GM15510 (cell line): ENCODE measurements around the gene KRT15.

Source experiments
- POLR2A ChIP-seq: IDR thresholded peaks from 3 replicates; pipeline ENCODE4 v1.6.1; 2011; ENCODE audit warnings: borderline replicate concordance; ENCODE audit not compliant: insufficient read length; ENCODE audit errors: extremely low read depth

Gene KRT15

DNA sequence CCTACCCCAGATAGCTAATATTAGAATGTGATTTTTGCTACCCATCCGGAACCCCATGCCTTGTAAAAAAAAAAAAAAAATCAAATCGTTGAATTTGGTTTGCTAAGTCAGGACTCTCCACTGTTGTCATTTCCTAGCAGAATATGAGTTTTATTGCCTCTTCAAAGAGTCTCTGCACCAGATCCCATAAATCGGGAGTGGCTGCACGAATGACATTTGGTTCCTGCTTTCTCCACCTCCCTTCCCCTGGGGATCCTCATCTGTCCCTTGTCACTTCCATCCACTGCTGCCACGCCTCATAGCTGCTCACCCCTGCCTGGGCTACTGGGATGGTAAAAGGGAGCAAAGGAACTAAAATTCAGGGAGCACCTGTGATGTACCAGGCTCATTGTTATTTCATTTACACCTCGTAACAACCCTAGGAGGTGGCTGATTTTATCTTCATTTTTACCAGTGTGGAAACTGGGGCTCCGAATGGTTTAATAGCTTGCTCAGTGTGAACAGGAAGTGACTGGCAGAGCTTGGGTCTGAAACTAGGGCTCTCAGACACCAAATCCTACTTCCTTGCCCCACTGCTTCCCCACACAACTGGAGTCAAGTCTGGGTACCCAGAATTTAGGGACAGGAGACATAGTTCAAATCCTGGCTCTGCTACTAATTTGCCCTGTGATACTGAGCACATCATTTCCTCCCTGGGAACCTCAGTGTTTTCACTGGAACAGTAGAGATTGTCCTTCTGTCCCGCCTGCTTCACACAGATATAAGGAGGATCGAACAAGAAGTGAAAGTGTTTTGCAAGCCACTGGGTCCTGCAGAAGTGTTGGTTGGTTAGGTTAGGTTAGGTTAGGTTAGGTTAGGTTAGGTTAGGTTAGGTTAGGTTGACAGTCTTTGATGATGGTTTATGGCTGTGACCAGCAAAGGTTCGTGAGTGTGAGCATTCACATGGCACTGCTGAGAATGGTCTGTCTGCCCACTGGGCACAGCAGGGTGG, 28.4 kb downstream of the KRT15 start:
- no peak for TF ChIP-seq POLR2A

DNA sequence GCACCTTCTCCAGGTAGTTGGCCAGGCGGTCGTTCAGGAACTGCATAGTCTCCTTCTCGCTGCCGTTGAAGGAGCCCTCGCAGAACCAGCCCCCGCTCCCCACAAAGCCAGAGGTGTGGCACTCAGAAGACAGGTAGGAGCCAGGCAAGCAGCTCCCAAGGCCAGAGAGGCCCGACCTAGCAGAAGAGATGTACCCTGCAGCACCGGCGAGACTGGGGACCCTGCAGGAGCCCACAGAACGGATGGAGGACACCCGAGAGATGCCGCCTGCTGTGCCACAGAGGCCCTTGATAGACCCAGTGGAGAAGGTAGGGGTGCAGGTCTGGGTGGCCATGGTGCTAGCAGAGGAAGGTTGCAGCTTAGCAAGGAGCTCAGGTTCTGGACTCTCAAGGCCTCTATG, 29.2 kb downstream of the KRT15 start, which contains the start of gene KRT36:
Gene KRT36, minus strand, starts transcription at position 380 of the 400 bp plus-strand sequence. Its CDS starts 46 bp downstream, at position 334.
- TF ChIP-seq POLR2A = no peak

DNA sequence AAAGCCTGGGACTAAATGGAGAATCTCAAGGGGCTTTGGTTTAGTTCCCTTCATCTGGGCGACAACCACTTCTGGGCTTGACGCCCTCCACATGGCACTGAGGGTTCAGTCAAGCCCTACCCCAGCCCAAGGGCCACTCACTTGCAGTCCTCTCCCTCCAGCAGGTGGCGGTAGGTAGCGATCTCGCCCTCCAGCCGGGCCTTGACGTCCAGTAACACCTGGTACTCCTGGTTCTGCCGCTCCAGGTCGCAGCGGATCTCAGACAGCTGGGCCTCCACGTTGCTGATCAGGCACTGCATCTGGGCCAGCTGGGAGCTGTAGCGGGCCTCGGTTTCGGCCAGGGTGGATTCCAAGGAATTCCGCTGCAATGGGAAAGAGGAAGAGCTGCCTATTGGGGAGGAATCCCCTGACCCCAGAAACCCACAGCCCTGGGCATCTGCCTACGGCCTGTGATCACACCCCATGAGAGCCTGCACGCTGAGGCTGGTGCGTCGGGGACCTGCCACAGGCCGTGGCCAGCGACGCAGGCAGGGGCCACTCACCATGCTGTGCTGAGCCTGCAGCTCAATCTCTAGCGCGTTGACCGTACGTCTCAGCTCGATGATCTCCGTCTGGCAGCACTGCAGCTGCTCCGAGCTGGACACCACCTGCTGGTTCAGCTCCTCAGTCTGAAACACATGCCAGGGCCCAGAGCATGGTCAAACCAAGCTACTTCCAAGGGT, 31.7 kb downstream of the KRT15 start:
- TF ChIP-seq POLR2A = no peak

DNA sequence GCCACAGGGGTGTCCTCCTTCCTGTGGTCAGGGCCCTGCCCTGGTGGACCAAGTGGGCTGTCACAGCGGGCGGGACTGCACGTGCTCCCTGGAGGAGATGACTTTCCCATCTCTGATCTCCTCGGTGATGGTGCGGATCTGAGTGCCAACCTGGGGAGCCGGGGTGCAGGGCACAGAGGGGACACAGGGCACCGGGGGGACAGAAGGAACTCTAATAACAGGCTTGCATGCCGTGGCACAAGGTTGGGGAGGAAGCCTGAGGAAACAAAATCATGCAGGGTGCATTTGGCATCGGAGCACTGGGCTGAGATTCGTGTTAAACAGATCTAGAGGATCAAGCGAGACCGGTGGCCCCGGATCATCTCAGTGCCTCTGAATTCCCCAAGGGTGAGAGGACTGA, 32.4 kb downstream of the KRT15 start:
- TF ChIP-seq POLR2A = no peak

DNA sequence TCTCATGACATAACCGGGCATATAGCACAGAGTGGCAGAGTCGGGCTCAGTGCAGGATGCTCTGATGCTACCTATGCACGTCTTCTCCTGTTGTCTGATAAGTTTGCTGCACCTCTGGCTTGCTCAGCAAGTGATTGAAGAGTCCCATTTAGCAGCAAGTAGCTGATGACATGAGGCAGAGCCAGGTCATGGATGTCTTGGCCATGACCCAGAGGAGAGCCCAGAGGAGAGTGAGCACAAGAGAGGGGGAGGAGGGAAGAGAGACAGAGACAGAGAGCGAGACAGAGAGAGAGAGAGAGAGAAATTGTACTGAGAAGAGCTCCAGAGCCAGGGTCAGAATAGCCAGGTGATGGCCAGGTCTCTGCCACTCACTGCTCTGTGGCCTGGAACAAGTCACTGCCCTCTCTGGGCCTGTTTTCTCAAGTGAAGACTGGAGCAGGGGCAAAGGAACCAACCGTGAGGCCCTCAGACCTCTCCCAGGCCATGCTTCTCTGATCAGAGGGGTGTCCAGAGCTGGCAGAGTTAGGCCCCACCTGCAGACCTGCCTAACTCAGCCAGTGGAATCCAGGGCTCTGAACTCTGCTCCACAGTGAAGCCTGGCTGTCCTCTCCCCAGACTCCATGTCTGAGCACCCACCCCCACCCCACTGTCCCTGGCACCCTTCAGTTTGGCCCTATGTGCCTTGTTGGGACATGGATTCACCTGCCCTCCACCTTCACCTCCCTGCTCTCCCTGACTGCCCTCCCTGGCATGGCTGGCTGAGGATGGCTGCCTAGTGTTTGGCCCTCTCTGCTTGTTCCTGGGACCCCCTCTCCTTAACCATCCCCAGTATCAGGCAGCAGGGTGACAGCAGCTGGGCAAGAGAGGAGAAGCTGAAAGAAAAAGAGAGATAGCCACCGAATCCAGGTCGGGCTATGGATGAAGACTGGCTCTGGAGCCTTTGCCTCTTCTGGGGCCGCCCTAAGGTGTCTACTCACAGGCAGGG, 33.5 kb downstream of the KRT15 start:
- TF ChIP-seq POLR2A = no peak

DNA sequence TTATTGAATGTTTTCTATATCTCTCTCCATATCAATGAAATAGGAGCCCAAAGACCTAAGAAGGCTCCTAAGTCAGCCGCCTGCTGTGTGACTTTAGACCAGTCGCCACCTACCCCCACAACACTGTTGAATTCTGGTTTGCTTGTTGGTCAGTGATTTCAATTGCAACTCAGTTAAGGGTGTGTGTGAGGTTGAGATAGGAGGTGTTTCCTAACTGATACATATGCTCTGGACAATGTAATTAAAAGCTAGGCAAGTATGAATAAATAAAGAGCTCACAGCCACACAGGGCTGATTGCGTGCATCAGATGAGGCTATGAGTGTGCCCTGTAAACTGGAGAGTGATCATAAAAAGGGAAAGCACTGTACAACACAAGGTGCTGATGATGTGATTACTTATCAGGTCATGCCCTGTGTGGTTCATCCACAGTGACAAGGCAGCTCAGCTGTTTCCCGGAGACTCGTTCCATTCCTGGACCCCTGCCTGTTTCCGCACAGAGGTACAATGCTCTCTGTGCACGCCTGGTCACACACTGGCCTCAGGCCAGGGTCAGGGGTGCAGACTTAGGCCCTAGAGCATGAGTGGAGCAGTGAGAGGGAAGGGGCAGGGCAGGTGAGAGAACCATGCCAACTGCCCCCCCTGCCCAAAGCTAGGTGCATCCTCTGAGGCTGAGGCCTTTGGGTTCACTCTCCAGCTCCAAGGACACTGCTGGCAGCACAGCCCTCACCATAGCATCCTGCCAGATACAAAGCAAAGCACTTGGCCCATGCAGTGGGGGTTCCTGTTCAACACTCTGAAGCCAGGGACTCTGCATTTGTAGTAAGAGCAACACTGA, 34.5 kb downstream of the KRT15 start:
- no peak for TF ChIP-seq POLR2A

DNA sequence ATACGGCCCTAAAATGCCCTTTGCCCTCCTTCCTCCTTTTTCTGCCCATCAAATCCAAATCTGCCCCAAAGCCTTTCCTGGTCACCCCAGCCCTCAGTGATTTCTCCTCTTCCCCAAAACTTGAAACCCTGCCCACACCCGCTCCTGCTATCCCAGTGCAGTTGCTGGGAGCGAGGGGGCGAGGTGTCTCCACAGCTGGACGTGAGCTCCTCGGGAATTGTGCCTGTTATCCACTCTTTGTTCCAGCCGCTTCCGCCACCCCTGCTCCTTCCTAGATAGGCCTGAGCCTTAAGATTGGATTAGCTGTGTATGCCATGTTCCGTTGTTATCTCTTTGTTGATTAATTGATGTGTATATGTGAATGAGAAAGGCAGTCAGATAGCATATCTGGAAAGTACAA, 35.2 kb downstream of the KRT15 start:
- no peak for TF ChIP-seq POLR2A

DNA sequence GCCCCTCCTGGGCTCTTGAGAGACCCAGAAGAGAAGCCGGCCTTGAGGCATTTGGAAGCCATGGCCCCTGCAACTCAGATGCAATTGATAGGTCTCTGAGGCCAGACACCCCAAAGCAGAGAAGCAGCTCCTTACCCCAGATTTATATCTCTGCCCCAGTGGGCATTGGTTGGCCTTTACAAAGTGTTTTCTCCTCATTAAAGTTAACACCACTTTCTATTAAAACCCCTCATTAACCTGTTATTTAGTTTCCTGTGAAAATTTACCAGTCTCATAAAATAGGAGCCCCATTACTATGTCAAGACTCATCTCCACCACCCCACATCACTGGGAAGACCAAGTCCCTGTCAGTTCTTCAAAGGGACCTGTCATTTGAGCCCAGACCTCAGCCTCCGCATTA, 37.7 kb downstream of the KRT15 start, which contains the start of gene KRT35:
Gene KRT35, minus strand, starts transcription at position 116 of the 400 bp plus-strand sequence. Its CDS starts 54 bp downstream, at position 62.
- TF ChIP-seq POLR2A = no peak

DNA sequence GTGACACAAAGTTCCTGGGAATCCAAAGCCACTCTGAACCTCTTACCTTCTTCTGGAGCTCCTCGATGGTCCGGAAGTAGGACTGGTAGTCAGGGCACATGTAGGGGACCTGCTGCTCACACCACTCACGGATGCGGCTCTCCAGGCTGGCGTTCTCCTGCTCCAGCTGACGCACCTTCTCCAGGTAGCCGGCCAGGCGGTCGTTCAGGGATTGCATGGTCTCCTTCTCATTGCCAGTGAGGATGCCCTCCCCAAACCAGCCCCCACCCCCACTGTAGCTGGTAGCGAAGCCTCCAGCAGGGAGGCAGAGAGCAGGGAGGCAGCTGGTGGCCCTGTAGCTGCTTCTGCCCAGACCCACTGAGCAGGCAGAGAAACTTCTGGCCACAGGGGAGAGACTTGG, 38.1 kb downstream of the KRT15 start:
- no peak for TF ChIP-seq POLR2A

DNA sequence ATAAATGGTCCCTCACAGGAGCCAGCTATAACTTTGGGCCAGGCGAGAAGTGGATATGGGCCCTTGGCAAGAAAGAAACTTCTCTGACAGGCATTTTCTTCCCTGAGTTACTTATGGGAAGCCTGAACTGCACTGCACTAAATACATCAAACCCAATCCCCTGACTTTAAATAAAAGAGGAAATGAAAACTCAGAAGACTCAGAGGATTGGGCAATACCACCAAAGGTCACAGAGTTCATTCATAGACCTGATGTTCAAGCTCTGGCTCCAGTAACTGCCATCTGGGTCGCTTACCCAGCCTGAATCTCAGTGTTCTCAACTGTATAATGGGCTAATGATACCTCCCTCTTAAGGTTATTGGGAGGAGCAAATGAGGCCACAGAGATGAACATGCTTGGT, 38.6 kb downstream of the KRT15 start:
- no peak for TF ChIP-seq POLR2A

DNA sequence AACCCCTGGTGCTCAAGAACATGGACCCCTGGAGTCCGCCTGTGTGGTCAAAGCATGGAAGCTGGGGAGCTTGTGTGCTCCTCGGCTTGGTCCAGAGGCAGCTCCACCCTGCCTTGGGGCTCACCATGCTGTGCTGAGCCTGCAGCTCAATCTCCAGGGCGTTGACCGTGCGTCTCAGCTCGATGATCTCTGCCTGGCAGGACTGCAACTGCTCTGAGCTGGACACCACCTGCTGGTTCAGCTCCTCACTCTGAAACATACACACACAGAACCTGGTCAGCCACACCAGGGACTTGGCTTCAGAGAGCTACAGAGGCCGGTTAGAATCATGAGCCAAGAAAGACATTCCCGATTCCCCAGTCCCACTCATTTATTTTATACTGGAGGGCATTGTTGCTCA, 40.5 kb downstream of the KRT15 start:
- no peak for TF ChIP-seq POLR2A

DNA sequence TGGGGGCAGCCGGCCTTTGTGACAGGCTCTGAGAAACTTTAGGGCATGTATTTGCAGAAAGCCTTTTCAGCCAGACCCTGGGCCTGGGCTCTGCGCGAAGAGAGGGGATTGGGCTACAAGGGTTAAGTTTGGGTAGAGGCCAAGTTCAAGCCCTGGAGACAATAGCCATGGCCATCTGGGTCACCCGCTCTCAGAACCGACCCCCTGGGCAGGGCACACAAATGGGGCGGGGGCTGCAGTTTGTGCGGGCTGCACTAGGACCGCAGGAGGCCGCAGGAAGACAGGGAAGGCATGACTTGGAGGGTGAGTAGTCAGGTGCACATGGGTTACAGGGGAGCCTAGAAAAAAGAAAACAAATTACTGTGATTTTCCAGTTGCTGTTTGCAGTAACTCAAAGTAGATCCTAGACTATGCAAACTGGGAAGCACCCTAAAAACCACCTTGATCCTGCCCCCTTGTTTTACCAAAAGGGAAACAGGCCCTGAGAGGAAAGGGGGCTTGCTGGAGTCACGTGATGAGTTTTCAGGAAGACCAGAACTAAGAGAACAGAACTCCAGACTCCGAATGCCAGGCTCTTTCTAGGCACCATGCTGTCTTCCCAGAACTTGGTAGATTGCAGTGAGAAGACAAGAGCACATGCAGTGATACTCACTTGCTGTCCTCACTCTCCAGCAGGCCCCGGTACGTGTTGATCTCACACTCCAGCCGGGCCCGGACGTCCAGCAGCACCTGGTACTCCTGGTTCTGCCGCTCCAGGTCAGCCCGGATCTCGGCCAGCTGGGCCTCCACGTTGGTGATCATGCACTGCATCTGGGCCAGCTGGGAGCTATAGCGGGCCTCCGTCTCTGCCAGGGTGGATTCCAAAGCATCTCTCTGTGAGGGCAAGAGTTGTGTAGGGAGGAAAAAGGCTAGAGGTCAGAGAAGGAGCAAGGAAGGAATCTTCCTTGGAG, 41.5 kb downstream of the KRT15 start:
- no peak for TF ChIP-seq POLR2A
